GM20000 (cell line): Measurements from ENCODE around the gene PIM1.
"Not testable (repeated sequence)": the region's sequence is repeated elsewhere in the genome, so short reads cannot be mapped to it uniquely, and the experiment has no call there.

Source experiments
- DNase-seq: peaks from one replicate; pipeline ENCODE4 v3.0.0; 2012; ENCODE audit warnings: low spot score
- TF ChIP-seq, protein P1 (sequence below): IDR thresholded peaks from 2 replicates; pipeline ENCODE4 v1.5.1; 2012; ENCODE audit warnings: mild to moderate bottlenecking, control low read depth; ENCODE audit errors: extremely low read depth, missing control alignments

The PIM1 gene

DNA sequence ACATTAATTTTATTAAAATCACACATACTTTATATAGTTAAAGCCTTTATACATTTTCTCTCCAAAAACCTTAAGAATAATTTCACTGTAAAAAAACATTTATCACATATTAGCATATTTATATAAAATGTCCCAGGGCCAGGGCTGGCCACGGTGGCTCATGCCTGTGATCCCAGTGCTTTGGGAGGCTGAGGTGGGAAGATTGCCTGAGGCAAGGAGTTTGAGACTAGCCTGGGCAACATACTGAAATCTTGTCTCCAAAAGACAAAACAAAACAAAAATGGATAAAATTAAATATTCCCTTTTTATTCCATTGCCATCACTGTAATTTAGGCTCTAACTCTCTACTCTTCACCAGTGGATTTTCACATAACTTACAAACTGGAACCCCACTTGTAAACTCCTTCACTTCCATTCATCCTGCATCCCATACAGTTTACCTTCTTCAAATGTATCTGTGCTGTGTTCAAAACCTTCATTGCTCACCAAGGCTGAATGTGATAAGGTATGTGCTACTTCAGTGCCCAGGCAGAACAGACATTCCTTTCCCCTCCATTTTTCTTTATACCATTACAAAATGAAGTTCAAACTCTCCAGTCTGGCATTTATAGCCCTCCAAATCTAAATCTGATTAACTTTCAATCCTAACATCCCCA is 42.9 kb upstream of the PIM1 start:
- DNase-seq = no peak
- TF ChIP-seq, protein P1, sequence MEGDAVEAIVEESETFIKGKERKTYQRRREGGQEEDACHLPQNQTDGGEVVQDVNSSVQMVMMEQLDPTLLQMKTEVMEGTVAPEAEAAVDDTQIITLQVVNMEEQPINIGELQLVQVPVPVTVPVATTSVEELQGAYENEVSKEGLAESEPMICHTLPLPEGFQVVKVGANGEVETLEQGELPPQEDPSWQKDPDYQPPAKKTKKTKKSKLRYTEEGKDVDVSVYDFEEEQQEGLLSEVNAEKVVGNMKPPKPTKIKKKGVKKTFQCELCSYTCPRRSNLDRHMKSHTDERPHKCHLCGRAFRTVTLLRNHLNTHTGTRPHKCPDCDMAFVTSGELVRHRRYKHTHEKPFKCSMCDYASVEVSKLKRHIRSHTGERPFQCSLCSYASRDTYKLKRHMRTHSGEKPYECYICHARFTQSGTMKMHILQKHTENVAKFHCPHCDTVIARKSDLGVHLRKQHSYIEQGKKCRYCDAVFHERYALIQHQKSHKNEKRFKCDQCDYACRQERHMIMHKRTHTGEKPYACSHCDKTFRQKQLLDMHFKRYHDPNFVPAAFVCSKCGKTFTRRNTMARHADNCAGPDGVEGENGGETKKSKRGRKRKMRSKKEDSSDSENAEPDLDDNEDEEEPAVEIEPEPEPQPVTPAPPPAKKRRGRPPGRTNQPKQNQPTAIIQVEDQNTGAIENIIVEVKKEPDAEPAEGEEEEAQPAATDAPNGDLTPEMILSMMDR = no peak

DNA sequence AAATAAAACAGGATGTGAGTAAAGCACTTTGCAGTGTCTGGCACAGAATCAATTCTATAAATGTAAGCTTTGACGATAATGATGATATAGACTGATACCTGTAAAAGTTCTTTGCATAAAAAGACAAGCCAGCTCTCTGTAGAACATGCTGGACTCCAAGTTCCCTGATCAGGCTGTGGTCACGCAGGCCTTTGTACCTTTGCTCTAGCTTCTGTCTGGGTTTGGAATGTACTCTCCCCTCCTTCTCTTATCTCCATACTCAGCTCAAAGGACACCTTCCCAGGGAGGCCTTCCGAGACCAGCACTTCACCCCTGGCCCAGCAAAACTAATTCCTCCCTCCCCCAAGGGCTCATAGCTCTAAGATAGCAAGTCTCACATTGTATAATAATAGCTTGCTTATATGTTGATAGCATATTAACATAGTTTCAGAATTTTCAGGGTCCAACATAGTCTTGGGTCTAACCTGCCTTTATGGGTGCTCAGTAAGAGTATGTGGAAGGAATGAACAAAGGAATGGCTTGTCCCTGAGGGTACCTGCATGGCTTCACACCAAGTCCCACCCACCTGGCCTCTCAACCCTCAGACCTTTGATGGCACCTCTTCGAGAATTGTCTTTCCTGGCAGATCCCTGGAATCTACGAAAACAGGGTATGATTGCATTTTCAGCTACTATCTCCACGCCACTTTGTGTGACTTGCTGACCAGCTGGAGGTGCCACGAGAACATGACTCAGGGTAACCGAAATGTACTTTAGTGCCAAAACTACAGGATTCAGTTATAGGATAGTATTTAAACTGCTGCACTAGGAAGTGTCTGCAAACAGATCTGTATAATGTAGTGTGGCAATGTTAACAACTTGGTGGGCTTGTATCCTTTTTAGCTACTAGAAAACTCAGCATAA is 41.7 kb upstream of the PIM1 start:
- DNase-seq = no peak
- TF ChIP-seq, protein P1 = no peak

DNA sequence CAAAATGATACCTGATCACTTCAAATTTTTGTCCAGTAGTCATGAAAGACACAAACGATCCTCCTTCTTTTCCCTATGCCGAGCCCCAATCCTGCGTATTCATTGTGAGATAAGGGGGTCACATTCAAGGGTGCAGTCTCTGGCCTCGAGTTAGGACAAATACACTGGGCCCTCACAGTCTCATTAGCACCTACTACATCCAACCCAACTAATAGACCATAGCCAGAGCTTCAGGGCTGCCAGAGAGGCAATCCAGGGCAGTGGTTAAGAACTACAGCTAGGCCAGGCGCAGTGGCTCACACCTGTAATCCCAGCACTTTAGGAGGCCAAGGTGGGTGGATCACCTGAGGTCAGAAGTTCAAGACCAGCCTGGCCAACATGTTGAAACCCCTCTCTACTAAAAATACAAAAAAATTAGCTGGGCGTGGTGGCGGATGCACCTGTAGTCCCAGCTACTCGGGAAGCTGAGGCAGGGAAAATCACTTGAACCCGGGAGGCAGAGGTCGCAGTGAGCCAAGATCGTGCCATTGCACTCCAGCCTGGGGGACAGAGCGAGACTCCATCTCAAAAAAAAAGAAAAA is 41.0 kb upstream of the PIM1 start:
- not testable (repeated sequence) for DNase-seq

DNA sequence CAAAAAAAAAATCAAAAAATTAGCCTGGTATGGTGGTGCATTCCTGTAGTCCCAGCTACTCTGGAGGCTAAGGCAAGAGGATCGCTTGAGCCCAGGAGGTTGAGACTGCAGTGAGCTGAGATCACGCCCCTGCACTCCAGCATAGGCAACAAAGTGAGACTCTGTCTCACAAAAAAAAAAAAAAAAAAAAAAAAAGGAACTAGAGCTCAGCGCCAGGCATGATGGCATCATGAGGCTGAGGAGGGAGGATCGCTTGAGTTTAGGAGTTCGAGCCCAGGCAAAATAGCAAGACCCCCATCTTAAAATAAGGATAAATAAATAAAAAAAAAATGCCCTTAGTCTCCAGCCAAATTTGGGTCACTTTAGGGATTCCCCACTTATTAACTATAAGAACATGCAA is 40.4 kb upstream of the PIM1 start:
- DNase-seq = no peak
- TF ChIP-seq, protein P1 = no peak

DNA sequence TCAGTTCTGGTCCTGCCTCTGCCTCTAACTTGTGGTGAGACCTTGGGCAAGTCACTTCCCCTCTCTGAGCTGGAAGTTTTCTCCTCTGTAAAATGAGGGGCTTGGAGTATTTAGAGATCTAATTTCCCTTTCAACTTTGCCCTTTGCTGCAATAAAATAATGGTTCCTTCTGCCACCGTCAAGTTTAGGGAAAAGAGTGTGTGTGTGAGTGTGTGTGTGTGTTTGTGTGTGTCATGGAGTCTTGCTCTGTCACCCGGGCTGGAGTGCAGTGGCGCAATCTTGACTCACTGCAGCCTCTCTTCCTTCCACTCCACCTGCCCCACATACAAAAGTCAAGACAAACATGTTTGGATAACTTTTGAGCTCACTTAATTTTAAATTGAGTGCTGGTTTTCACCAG is 39.2 kb upstream of the PIM1 start:
- TF ChIP-seq, protein P1 = no peak
- DNase-seq = no peak

DNA sequence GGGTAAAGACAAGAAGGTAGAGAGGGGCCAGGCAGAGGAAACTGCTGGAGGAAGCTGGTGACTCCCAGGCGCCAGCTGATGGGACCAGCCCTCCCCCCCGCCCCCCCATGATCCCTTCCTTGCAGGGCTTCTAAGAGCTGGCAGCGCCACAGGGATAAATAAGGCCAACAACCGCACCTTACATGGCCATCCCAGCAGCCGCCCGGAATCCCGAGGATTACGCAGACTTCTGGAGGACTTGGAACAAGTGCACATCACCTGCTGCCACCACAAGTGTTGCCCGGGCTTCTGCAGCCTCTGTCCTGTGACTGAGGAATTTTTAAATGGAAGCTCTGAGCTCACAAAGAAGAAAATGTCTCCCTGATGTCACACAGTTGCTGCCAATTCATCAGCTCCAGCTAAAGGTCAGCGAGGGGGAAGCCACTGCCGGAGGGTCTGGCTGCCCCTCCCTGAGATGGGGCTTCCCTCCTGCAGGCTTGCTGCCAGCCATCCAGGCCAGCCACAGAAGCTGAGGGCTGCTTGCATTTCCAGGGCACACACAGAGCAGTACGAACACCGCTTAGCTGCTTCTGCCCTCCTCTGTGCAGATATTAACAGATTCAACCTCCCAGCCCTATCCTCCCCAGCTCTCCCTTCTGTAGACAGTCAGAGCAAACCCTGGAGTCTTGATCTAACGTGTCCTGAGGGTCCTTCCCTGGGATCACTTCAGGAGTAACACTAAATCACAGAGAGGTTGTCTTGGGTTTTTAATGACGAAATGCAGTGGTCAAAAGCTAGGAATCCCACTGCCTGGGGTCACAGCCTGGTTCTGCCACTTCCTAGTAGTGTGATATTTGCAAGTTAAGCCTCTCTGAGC is 38.6 kb upstream of the PIM1 start:
- TF ChIP-seq, protein P1 = no peak
- DNase-seq = no peak

DNA sequence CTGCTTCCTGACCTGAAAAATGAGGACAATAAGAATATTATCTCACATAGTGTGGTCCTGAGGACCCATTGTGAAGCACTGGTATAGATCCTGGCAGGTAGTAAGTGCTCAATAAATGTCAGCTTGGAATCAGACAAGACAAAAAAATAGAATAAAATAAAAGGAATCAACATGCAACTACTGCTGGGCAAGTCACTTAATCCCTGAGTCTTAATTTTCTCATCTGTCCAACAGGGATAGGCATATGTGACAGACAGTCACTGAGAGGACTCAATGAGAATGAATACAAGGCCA is 38.0 kb upstream of the PIM1 start:
- DNase-seq = no peak
- TF ChIP-seq, protein P1 = no peak
